K562 (cell line): ENCODE data around the gene CFL1. TPM values are rescaled to one million over a fixed set of nuclear protein-coding genes. Genes with fewer than 3 reads are reported as not detected.

ENCODE experiments used
- CCNT2 ChIP-seq: IDR thresholded peaks from 2 replicates; pipeline ENCODE4 v1.6.1; 2011; ENCODE audit warnings: borderline replicate concordance, low read depth, mild to moderate bottlenecking, moderate library complexity, mixed read lengths, low read length; ENCODE audit not compliant: insufficient read length; ENCODE audit errors: extremely low read depth
- CREB1 ChIP-seq, 2 experiments: sonication (generic) in 1 of 2; formaldehyde crosslinking in 1 of 2; IDR thresholded peaks; 2 replicates each; pipeline versions ENCODE4 v1.6.1 to v1.8.0; 2012 to 2022; ENCODE audit warnings: inconsistent platforms in 1 of 2, mild to moderate bottlenecking in 1 of 2, missing genetic modification reagents in 1 of 2, moderate library complexity in 1 of 2
- E2F1 ChIP-seq: sonication (generic); formaldehyde crosslinking; IDR thresholded peaks from 2 replicates; pipeline ENCODE4 v1.8.1; 2023; ENCODE audit warnings: mild to moderate bottlenecking, missing genetic modification reagents, moderate library complexity
- GATAD2B ChIP-seq: fragments of 450-650 bp; IDR thresholded peaks from 2 replicates; pipeline ENCODE4 v1.6.1; 2017; ENCODE audit warnings: mild to moderate bottlenecking, borderline replicate concordance
- HDAC8 ChIP-seq: fragments of 450-650 bp; IDR thresholded peaks from 2 replicates; pipeline ENCODE4 v1.6.1; 2016; ENCODE audit warnings: mild to moderate bottlenecking, missing genetic modification characterization, moderate library complexity, missing compliant biosample characterization
- HNRNPL ChIP-seq: fragments of 200-400 bp; formaldehyde crosslinking; IDR thresholded peaks from 2 replicates; pipeline ENCODE4 v1.6.1; 2017; ENCODE audit warnings: low read depth, mild to moderate bottlenecking, low read length
- NFXL1 ChIP-seq: fragments of 450-650 bp; formaldehyde crosslinking; IDR thresholded peaks from 2 replicates; pipeline ENCODE4 v1.4.0; 2021; ENCODE audit warnings: mild to moderate bottlenecking
- NR0B1 ChIP-seq: fragments of 450-650 bp; IDR thresholded peaks from one replicate; pipeline ENCODE4 v1.6.1; 2018; ENCODE audit warnings: mild to moderate bottlenecking, moderate library complexity; ENCODE audit not compliant: partially characterized antibody
- PHF20 ChIP-seq: fragments of 450-650 bp; IDR thresholded peaks from 2 replicates; pipeline ENCODE4 v1.6.1; 2018; ENCODE audit not compliant: partially characterized antibody
- SAFB2 ChIP-seq: fragments of 200-400 bp; formaldehyde crosslinking; IDR thresholded peaks from 2 replicates; pipeline ENCODE4 v1.6.1; 2018; ENCODE audit warnings: borderline replicate concordance, low read length, low read depth, moderate library complexity; ENCODE audit not compliant: severe bottlenecking
- WHSC1 ChIP-seq: IDR thresholded peaks from one replicate; pipeline ENCODE4 v1.6.1; 2012; ENCODE audit warnings: low read length, control low read depth, inconsistent platforms
- ZBTB9 ChIP-seq: fragments of 450-650 bp; formaldehyde crosslinking; IDR thresholded peaks from 2 replicates; pipeline ENCODE4 v1.4.0; 2020; ENCODE audit warnings: mild to moderate bottlenecking, moderate library complexity
- ZFP36 ChIP-seq: fragments of 150-350 bp; IDR thresholded peaks from 2 replicates; pipeline ENCODE4 v1.6.1; 2018; ENCODE audit warnings: low read length, low read depth; ENCODE audit not compliant: partially characterized antibody
- ZNF354B ChIP-seq: fragments of 250-450 bp; sonication (Bioruptor Pico); IDR thresholded peaks from 2 replicates; pipeline ENCODE4 v1.4.0; 2020
- ZNF699 ChIP-seq: fragments of 250-450 bp; sonication (Bioruptor Pico); IDR thresholded peaks from 2 replicates; pipeline ENCODE4 v1.8.0; 2021; ENCODE audit warnings: mild to moderate bottlenecking, moderate library complexity; ENCODE audit not compliant: insufficient replicate concordance
- ZNF75A ChIP-seq: fragments of 450-650 bp; formaldehyde crosslinking; IDR thresholded peaks from 2 replicates; pipeline ENCODE4 v1.4.0; 2020; ENCODE audit warnings: mild to moderate bottlenecking
- polyA plus RNA-seq, 8 experiments: library from polyadenylated mRNA; depleted of rRNA in 4 of 8; stranded (reverse) in 5 of 8; unstranded in 3 of 8; fragments of >200 nt; fragmentation: Nextera tagmentation in 2 of 8; fragmentation: Illumina TruSeq in 1 of 8; extraction: Ambion mirVana in 2 of 8; extraction: Trizol in 1 of 8; gene quantifications; 2 replicates each; pipeline versions ENCODE4 v1.2.1 to v1.2.3, GENCODE V29; 2011 to 2014; ENCODE audit warnings: inconsistent platforms in 1 of 8, missing spikeins in 1 of 8
- total RNA-seq, 7 experiments: library from RNA; depleted of rRNA in 6 of 7; stranded (reverse); fragments of >200 nt in 6 of 7; fragmentation: Illumina TruSeq in 2 of 7; extraction: Trizol in 2 of 7; gene quantifications; 2 replicates each; pipeline versions ENCODE4 v1.2.1 to v1.2.3, GENCODE V29; 2011 to 2021; ENCODE audit warnings: low replicate concordance in 1 of 7
- TF ChIP-seq, protein P1 (sequence below): IDR thresholded peaks from 2 replicates; pipeline ENCODE4 v1.6.1; 2011; ENCODE audit not compliant: insufficient read length; ENCODE audit errors: extremely low read depth
- TF ChIP-seq, protein P2 (sequence below): fragments of 450-650 bp; formaldehyde crosslinking; IDR thresholded peaks from 2 replicates; pipeline ENCODE4 v1.4.0; 2022; ENCODE audit warnings: missing genetic modification characterization
- TF ChIP-seq, protein P3 (sequence below): fragments of 450-650 bp; conservative IDR thresholded peaks from 2 replicates; pipeline ENCODE4 v1.6.1; 2016; ENCODE audit warnings: missing genetic modification characterization, low read depth, mild to moderate bottlenecking, missing compliant biosample characterization, moderate library complexity

Gene CFL1
- total and polyA plus RNA-seq, 9 of the 15 experiments (the other 6 are each of a cell fraction or from before 2014, with no cell fraction given): 105 to 1,101 (median 859) TPM

GRCh38 chr11:65891219-65892136 is 33.5 kb upstream of the CFL1 start (continued):
- no peak for TF ChIP-seq HDAC8 (tag)
- peak; percentile 72 for TF ChIP-seq CCNT2
- no peak for TF ChIP-seq HNRNPL
- no peak for TF ChIP-seq ZNF75A (CRISPR knock-in tag)
- TF ChIP-seq, protein P1, sequence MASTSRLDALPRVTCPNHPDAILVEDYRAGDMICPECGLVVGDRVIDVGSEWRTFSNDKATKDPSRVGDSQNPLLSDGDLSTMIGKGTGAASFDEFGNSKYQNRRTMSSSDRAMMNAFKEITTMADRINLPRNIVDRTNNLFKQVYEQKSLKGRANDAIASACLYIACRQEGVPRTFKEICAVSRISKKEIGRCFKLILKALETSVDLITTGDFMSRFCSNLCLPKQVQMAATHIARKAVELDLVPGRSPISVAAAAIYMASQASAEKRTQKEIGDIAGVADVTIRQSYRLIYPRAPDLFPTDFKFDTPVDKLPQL: no peak
- TF ChIP-seq, protein P2, sequence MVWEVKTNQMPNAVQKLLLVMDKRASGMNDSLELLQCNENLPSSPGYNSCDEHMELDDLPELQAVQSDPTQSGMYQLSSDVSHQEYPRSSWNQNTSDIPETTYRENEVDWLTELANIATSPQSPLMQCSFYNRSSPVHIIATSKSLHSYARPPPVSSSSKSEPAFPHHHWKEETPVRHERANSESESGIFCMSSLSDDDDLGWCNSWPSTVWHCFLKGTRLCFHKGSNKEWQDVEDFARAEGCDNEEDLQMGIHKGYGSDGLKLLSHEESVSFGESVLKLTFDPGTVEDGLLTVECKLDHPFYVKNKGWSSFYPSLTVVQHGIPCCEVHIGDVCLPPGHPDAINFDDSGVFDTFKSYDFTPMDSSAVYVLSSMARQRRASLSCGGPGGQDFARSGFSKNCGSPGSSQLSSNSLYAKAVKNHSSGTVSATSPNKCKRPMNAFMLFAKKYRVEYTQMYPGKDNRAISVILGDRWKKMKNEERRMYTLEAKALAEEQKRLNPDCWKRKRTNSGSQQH (CRISPR knock-in tag): peak; percentile 18; the same call in 1 of the 2 replicates
- TF ChIP-seq ZFP36: peak; percentile 97
- 0 out of 2 replicates have a peak, but pooled peaks have one; percentile 6 for TF ChIP-seq CREB1 (IDR thresholded peaks at IDR 0.05)
- TF ChIP-seq CREB1 (CRISPR knock-in tag; IDR thresholded peaks at IDR 0.05): peak; percentile 29; the same call in 1 of the 2 replicates
- no peak for TF ChIP-seq E2F1 (CRISPR knock-in tag)
- no peak for TF ChIP-seq ZBTB9 (CRISPR knock-in tag)
- no peak for TF ChIP-seq ZNF354B (CRISPR knock-in tag)
- TF ChIP-seq PHF20: no peak
- TF ChIP-seq ZNF699: no peak
- TF ChIP-seq SAFB2: no peak
- TF ChIP-seq WHSC1: no peak
- TF ChIP-seq, protein P3, sequence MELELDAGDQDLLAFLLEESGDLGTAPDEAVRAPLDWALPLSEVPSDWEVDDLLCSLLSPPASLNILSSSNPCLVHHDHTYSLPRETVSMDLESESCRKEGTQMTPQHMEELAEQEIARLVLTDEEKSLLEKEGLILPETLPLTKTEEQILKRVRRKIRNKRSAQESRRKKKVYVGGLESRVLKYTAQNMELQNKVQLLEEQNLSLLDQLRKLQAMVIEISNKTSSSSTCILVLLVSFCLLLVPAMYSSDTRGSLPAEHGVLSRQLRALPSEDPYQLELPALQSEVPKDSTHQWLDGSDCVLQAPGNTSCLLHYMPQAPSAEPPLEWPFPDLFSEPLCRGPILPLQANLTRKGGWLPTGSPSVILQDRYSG (tag): no peak
- TF ChIP-seq NR0B1: no peak
- TF ChIP-seq NFXL1 (CRISPR knock-in tag): 0 out of 2 replicates have a peak, but pooled peaks have one; percentile 34
- no peak for TF ChIP-seq GATAD2B
